Measurements from ENCODE around the gene SLC26A11. TPM values are rescaled to one million over a fixed set of nuclear protein-coding genes. Genes with fewer than 3 reads are reported as not detected.

Gene SLC26A11
- total RNA-seq, 1 donor from 2014 or later = 16.1 TPM

DNA sequence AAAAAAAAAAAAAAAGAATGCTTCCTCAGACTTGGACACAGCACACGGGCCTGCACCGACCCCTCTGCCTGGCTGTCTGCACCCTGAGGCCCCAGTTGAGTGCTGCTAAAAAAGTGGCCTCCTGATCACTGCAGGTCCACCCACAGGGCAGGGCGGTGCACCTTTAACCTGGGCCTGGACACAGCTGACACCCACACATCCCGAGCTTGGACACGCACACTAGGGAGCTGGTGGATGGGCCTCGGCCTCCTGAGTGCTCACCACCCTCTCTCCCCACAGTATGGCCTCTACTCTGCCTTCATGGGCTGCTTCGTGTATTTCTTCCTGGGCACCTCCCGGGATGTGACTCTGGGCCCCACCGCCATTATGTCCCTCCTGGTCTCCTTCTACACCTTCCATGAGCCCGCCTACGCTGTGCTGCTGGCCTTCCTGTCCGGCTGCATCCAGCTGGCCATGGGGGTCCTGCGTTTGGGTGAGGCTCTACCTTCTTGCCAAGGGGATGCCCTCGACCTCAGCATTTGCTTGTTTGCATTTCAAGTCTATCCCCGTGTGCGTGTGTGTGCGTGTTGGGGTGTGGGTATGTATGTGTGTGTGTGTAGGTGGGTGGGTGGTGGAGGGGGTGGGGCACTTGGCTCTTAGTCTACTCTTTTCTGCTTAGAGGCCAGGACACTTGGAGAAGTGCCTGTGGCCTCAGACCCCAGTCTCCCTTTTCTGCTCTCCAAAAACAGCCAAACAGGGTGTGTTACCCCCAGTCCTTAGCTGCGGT, 2.3 kb downstream of the SLC26A11 start:
- FAIRE-seq = no peak

DNA sequence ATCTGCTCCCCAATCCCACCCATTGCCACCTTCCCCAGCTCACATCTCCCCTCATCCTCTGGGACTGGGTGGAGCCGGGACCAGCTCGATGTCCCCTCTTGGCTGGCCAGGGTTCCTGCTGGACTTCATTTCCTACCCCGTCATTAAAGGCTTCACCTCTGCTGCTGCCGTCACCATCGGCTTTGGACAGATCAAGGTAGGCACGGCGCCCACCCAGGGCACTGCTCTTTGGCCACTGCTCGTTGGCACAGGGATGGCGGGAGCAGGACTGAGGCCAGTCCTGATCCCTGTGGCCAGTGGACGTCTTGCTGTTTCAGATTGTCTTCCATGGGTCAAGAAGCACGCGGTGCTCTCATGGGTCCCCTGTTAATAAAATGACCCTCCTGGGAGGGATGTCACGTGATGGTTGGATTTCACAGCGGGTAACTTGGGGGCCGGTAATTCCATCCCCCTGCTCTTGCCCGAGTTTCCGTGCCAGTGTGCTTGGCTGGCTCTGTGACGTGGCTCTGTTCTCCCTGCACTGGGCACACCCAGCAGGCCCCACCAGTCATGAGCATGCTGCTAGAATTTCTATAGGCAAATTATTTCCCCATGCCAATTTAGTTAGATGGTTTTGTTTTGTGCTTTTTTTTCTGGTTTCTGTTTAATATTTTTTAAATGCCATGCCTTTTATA, 3.1 kb downstream of the SLC26A11 start:
- no peak overlapping the region for H3K4me3 ChIP-seq (ENCODE audit: insufficient read depth, low read depth, low read length)
- H3K9me3 Mint-ChIP-seq (ENCODE audit: unreplicated experiment) = no peaks in the 10 kb centered on the region
- H3K4me2 ChIP-seq (ENCODE audit: low read length) = no peak overlapping the region
- H3K36me3 Mint-ChIP-seq (ENCODE audit: low read depth, unreplicated experiment) = peaks cover 10% of the 10 kb centered on the region
- H3K9me3 ChIP-seq (ENCODE audit: insufficient read depth, low read depth, low read length) = no peaks in the 10 kb centered on the region
- H3K27me3 ChIP-seq (ENCODE audit: insufficient read depth, low read length) = no peaks in the 10 kb centered on the region
- no peak overlapping the region for H3K27ac ChIP-seq (ENCODE audit: low read depth, low read length)
- H3K27ac Mint-ChIP-seq (ENCODE audit: unreplicated experiment) = no peak overlapping the region
- no peak overlapping the region for H2AFZ ChIP-seq (ENCODE audit: low read depth, low read length)
- DNase-seq (ENCODE audit: low read depth) (no peak), FAIRE-seq (no peak)
- H4K20me1 ChIP-seq (ENCODE audit: insufficient read depth, low read length) = peaks cover 6% of the 10 kb centered on the region
- H3K4me1 ChIP-seq (ENCODE audit: insufficient read depth, low read length) = peaks cover 10% of the 10 kb centered on the region
- H3K79me2 ChIP-seq (ENCODE audit: insufficient read depth, low read length) = no peaks in the 10 kb centered on the region
- peaks cover 3% of the 10 kb centered on the region for H3K4me1 Mint-ChIP-seq (ENCODE audit: low read depth, unreplicated experiment)
- no peak overlapping the region for H3K9ac ChIP-seq (ENCODE audit: low read length)
- no peaks in the 10 kb centered on the region for H3K36me3 ChIP-seq (ENCODE audit: insufficient read depth, low read length)
- H3K27me3 Mint-ChIP-seq (ENCODE audit: low read depth, unreplicated experiment) = no peaks in the 10 kb centered on the region
- TF ChIP-seq, protein P1, sequence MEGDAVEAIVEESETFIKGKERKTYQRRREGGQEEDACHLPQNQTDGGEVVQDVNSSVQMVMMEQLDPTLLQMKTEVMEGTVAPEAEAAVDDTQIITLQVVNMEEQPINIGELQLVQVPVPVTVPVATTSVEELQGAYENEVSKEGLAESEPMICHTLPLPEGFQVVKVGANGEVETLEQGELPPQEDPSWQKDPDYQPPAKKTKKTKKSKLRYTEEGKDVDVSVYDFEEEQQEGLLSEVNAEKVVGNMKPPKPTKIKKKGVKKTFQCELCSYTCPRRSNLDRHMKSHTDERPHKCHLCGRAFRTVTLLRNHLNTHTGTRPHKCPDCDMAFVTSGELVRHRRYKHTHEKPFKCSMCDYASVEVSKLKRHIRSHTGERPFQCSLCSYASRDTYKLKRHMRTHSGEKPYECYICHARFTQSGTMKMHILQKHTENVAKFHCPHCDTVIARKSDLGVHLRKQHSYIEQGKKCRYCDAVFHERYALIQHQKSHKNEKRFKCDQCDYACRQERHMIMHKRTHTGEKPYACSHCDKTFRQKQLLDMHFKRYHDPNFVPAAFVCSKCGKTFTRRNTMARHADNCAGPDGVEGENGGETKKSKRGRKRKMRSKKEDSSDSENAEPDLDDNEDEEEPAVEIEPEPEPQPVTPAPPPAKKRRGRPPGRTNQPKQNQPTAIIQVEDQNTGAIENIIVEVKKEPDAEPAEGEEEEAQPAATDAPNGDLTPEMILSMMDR (IDR thresholded peaks at IDR 0.05; ENCODE audit: insufficient read depth, low read depth, low read length) = no peak
- TF ChIP-seq EZH2 (IDR thresholded peaks at IDR 0.05; ENCODE audit: insufficient read depth, low read length) = no peak
- H3K4me3 Mint-ChIP-seq (ENCODE audit: unreplicated experiment) = peak overlapping the region; percentile 35

More for the DNA sequence above, 2.3 kb downstream of the SLC26A11 start:
- no peaks in the 10 kb centered on the region for H3K9me3 Mint-ChIP-seq (ENCODE audit: unreplicated experiment)
- TF ChIP-seq, protein P1 (IDR thresholded peaks at IDR 0.05; ENCODE audit: insufficient read depth, low read depth, low read length) = no peak
- TF ChIP-seq EZH2 (IDR thresholded peaks at IDR 0.05; ENCODE audit: insufficient read depth, low read length) = no peak
- peaks cover 11% of the 10 kb centered on the region for H3K36me3 Mint-ChIP-seq (ENCODE audit: low read depth, unreplicated experiment)
- Histone ChIP-seq H3K9me3 (ENCODE audit: insufficient read depth, low read depth, low read length) (no peaks in the 10 kb centered on the region), H3K4me1 (ENCODE audit: insufficient read depth, low read length) (peaks cover 10% of the 10 kb centered on the region), H3K4me2 (ENCODE audit: low read length) (no peak overlapping the region), H3K79me2 (ENCODE audit: insufficient read depth, low read length) (no peaks in the 10 kb centered on the region), H3K36me3 (ENCODE audit: insufficient read depth, low read length) (no peaks in the 10 kb centered on the region), H3K4me3 (ENCODE audit: insufficient read depth, low read depth, low read length) (no peak overlapping the region), H3K27ac (ENCODE audit: low read depth, low read length) (no peak overlapping the region), H3K9ac (ENCODE audit: low read length) (no peak overlapping the region), H3K27me3 (ENCODE audit: insufficient read depth, low read length) (no peaks in the 10 kb centered on the region), H4K20me1 (ENCODE audit: insufficient read depth, low read length) (peaks cover 13% of the 10 kb centered on the region), H2AFZ (ENCODE audit: low read depth, low read length) (no peak overlapping the region)
- peaks cover 3% of the 10 kb centered on the region for H3K4me1 Mint-ChIP-seq (ENCODE audit: low read depth, unreplicated experiment)
- H3K27me3 Mint-ChIP-seq (ENCODE audit: low read depth, unreplicated experiment) = no peaks in the 10 kb centered on the region
- DNase-seq (ENCODE audit: low read depth) = no peak
- H3K4me3 Mint-ChIP-seq (ENCODE audit: unreplicated experiment) = no peak overlapping the region
- no peak overlapping the region for H3K27ac Mint-ChIP-seq (ENCODE audit: unreplicated experiment)
